HG03439 (cell line): ENCODE results near the gene GPR37.

Experiments
- ATAC-seq: cut with Tn5 transposase; IDR thresholded peaks from one replicate; pipeline ENCODE4 v1.9.1; 2021; ENCODE audit warnings: mild to moderate bottlenecking, moderate library complexity; ENCODE audit not compliant: unreplicated experiment

GPR37 gene

DNA sequence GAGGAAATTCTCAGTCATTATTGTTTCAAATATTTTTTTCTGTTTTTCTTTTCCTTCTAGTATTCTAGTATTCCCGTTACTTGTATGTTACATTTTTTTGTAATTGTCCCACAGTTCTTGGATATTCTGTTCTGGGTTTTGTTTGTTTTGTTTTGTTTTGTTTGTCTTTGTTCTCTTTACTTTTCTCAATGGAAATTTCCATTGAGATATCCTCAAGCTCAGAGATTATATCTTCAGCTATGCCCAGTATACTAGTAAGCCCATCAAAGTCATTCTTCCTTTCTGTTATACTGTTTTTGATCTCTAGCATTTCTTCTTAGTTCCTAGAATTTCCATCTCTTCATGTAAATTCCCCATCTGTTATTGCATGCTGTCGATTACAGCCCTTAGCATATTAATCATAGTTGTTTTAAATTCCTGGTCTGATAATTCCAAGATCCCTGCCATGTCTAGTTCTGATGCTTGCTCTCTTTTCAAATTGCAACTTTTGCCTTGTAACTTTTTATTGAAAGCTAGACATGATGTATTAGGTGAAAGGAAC, 27.8 kb downstream of the GPR37 start:
- no peak for ATAC-seq

- ATAC-seq, result no peak
These were observed 37.0 kb downstream of the GPR37 start for GRCh38 chr7:124728610-124729009.

GRCh38 chr7:124724507-124725192, 40.9 kb downstream of the GPR37 start:
- no peak for ATAC-seq

DNA sequence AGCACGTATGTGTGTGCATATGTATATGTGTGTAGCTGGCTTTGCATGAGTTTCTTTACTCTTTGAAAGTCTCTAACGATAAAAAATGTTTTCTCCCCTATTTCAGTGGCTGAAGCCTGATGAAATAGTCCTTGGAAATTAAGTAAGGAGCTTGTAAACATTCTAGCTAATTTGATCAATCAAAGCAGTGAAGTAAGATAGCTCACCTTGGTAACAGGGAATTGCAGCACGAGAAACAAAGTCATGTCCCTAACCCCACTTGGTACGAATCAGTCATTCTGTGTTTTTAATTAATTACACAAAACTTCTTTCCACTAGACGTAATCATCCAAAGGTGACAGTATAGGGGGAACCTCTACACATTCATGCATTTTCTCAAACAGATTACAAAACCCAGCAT, 41.5 kb downstream of the GPR37 start:
- no peak for ATAC-seq

GRCh38 chr7:124723012-124723411, 42.6 kb downstream of the GPR37 start:
- no peak for ATAC-seq

DNA sequence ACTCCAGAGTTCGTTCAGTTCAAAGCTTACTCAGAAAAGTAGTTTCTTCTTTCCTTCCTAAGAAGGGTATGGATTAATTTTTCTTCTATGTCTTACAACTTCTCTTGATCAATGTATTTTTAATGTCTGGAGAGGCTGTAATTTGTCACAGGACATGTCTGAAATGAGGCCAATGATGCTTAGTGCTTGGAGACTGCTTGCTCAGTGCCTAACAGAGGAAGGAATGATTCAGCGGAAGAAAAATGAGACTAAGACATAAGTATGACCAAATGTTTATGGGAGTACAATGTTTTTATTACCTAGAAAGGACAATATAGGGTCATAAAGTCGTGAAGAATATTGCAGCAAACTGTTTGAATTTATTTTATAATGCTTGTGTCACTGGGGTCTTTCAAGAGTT, 43.3 kb downstream of the GPR37 start:
- ATAC-seq, result no peak

- ATAC-seq, result no peak
These were observed 45.4 kb downstream of the GPR37 start for GRCh38 chr7:124720195-124720594.

DNA sequence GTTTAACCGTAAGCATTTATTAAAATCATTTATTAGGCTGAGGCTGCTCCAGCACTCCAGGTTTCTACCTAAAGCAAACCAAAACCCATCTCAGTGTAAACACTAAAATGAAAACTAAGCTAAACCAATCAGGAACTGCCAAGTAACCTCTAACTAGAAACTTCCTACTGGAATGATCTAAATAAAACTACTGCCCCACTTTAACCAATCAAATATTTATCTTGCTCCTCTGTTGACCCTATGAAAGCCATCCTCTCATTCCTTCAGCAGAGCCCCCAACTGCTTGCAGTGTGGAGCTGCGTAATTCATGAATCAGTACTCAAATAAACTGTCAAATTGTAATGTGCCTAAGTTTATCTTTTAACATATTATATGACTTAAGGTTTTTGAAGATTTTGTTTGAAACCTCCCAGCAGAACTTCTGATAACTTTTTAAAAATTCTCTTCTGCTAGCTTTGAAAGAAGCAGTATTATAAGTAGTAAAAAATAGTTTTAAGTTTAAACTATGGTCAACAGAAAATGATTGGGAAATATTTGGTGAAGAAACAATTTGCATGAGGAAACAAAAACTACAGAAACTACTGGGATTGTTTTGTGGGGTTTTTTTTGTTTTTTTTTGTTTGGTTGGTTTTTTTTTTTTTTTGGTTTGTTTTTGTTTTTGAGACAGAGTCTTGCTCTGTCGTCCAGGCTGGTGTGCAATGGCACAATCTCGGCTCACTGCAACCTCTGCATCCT, 47.4 kb downstream of the GPR37 start:
- no peak for ATAC-seq

- ATAC-seq, result no peak
These were observed 48.7 kb downstream of the GPR37 start for GRCh38 chr7:124716894-124717293.

- no peak for ATAC-seq
These were observed 52.5 kb downstream of the GPR37 start for GRCh38 chr7:124713086-124713485.

DNA sequence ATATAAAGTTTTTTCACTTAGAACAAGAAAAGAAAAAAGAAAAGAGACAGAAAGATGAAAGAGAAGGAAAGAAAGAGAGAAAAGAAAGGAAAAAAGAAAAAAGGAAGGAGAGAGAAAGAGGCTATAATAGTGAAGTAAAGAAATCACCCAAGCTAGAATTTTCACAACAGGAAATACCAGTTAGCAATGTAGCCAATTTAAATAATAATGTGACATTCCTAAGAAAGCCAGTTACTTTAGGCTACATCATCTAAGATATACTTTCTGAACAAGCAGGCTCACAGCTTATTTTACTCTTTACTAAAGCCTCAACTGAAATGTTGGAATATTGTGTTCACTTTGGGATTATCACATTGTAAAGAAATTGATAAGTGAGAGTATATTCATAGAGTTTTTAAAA, 53.6 kb downstream of the GPR37 start:
- no peak for ATAC-seq

- ATAC-seq, result no peak
These were observed 63.2 kb downstream of the GPR37 start for GRCh38 chr7:124702385-124702784.

DNA sequence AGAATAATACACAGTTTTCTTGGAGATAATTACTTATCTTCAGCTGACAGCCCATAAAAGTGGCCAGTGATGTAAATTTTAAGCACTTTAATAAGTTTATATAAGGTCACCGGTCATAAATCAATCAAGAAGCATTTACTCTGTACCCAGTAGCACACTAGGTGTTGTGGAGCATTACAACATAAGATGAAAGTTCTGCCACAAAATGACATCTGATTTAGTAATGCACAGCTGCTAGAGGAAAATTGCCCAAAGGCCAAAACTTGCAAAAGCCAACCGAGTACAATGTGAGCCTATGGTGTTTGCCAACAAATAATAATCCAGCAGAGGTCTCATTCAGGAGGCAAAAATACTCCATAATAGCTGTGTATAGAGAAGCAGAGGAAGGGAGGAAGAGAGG, 63.6 kb downstream of the GPR37 start:
- no peak for ATAC-seq

- no peak for ATAC-seq
These were observed 64.9 kb downstream of the GPR37 start for GRCh38 chr7:124700655-124701054.

GRCh38 chr7:124698964-124699363, 66.6 kb downstream of the GPR37 start:
- ATAC-seq, result no peak

- ATAC-seq, result no peak
These were observed 67.8 kb downstream of the GPR37 start for GRCh38 chr7:124697746-124698145.
